WTC11 (cell line): ENCODE measurements around the gene FNDC1.

Experiments used
- CREB1 ChIP-seq: sonication (generic); formaldehyde crosslinking; IDR thresholded peaks from 2 replicates; pipeline ENCODE4 v1.8.0; 2023; ENCODE audit warnings: mild to moderate bottlenecking, missing genetic modification reagents
- CREM ChIP-seq: sonication (generic); formaldehyde crosslinking; IDR thresholded peaks from 2 replicates; pipeline ENCODE4 v1.8.1; 2022; ENCODE audit warnings: mild to moderate bottlenecking, missing genetic modification reagents, moderate library complexity
- CTCF ChIP-seq: fragments of 200-600 bp; IDR thresholded peaks from 2 replicates; pipeline ENCODE4 v1.8.0; 2022; ENCODE audit warnings: antibody characterized with exemption
- E2F4 ChIP-seq: sonication (generic); formaldehyde crosslinking; IDR thresholded peaks from 2 replicates; pipeline ENCODE4 v1.8.1; 2022; ENCODE audit warnings: low read depth, mild to moderate bottlenecking, moderate library complexity, missing genetic modification reagents, borderline replicate concordance
- GABPB1 ChIP-seq: sonication (generic); formaldehyde crosslinking; IDR thresholded peaks from 2 replicates; pipeline ENCODE4 v1.8.1; 2023; ENCODE audit warnings: mild to moderate bottlenecking, missing genetic modification reagents
- HMGXB4 ChIP-seq: sonication (generic); formaldehyde crosslinking; IDR thresholded peaks from 2 replicates; pipeline ENCODE4 v1.8.1; 2023; ENCODE audit warnings: mild to moderate bottlenecking, moderate library complexity, missing genetic modification reagents
- TF ChIP-seq, protein P1 (sequence below): sonication (generic); formaldehyde crosslinking; IDR thresholded peaks from 2 replicates; pipeline ENCODE4 v1.8.0; 2022; ENCODE audit warnings: mild to moderate bottlenecking, missing genetic modification reagents

DNA sequence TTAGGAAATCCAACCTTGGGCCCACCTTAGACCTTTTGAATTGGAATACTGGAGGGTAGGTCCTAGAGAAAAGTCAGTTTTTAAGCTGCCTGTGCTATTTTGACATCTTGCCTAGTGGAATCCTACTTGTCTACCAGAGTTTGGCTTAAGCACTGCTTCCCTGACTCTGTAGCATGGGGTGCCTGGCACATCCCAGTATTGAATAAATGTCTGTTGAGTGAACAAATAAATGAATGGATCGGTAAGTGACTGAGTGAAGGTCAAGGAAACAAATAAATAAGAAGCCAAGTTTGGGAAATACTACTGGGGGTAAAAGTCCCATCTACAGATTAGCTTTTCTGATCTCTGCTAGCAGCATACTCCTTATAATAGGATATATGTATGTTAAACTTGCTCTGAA, 140.5 kb downstream of the FNDC1 start:
- TF ChIP-seq CTCF (no peak), E2F4 (CRISPR knock-in tag) (no peak), CREB1 (CRISPR knock-in tag) (no peak), GABPB1 (no peak), CREM (no peak), HMGXB4 (no peak)
- TF ChIP-seq, protein P1, sequence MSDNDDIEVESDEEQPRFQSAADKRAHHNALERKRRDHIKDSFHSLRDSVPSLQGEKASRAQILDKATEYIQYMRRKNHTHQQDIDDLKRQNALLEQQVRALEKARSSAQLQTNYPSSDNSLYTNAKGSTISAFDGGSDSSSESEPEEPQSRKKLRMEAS (CRISPR knock-in tag): no peak
